Measurements from ENCODE around the gene SETX. TPM values are rescaled to one million over a fixed set of nuclear protein-coding genes. Genes with fewer than 3 reads are reported as not detected.

The SETX gene
- total and polyA plus RNA-seq, 2 donors (not counting 1 experiment from before 2014, with no cell fraction given), result 29.2 to 105 TPM

- no peaks in the 10 kb centered on the region for H3K79me2 ChIP-seq (ENCODE audit: control insufficient read depth, insufficient read depth, low read length)
- TF ChIP-seq CTCF (IDR thresholded peaks at IDR 0.05) (no peak), EZH2 (IDR thresholded peaks at IDR 0.05; ENCODE audit: borderline replicate concordance, insufficient read depth, low read depth, low read length, poor library complexity, severe bottlenecking) (no peak)
These were observed 114.6 kb downstream of the SETX start for GRCh38 chr9:132239999-132240840.

More at GRCh38 chr9:132239999-132240840, 114.6 kb downstream of the SETX start:
- ATAC-seq (ENCODE audit: low read depth), result no peak
- CTCF ChIA-PET, result interaction anchor here (0.7 to 10.9 kb wide), 8 partner anchors 10 to 479 kb away, joined by 3 to 144 read pairs (median 3); partner anchors contain the start of gene NTNG2
- peaks cover 7 to 24% of the 10 kb centered on the region in 2 donors for H3K4me1 ChIP-seq (ENCODE audit: control insufficient read depth in 2 of 2, insufficient read depth in 2 of 2, low read length in 2 of 2)
- peak overlapping the region in 1 of 2 donors; percentile 18 for H3K27ac ChIP-seq (ENCODE audit: low read length in 2 of 2)
- no peaks in the 10 kb centered on the region for H3K36me3 ChIP-seq (replicated peaks in 1 of 2; ENCODE audit: control extremely low read depth in 1 of 2, control insufficient read depth in 1 of 2, extremely low read depth in 1 of 2, insufficient read depth in 2 of 2, low read length in 1 of 2)
- Mint-ChIP-seq H3K4me3 (peak overlapping the region; percentile 97), H3K4me1 (peaks cover 17% of the 10 kb centered on the region), H3K9me3 (ENCODE audit: insufficient read depth) (no peaks in the 10 kb centered on the region), H3K27ac (peak overlapping the region; percentile 97), H3K27me3 (no peaks in the 10 kb centered on the region)
- 64% methylated on average over 20 of the region's 21 CpGs for WGBS (ENCODE audit: insufficient coverage)
- H3K9ac ChIP-seq (ENCODE audit: low read length), result no peak overlapping the region
- POLR2A ChIA-PET, result interaction anchor here (1.4 kb wide), 1 partner anchor 78 kb away, joined by 3 read pairs; the partner anchor contains the start of gene NTNG2
- H3K9me3 ChIP-seq (ENCODE audit: control extremely low read depth in 1 of 3, control insufficient read depth in 2 of 3, insufficient read depth in 1 of 3, low read length in 2 of 3), result no peaks in the 10 kb centered on the region
- peak overlapping the region; percentile 86 for H3K4me2 ChIP-seq (replicated peaks; ENCODE audit: low read depth, low read length, poor library complexity, severe bottlenecking)
- H2AFZ ChIP-seq (ENCODE audit: insufficient read depth, low read depth, low read length, poor library complexity, severe bottlenecking), result peak overlapping the region; percentile 86
- DNase-seq, result no peak
- H3K4me3 ChIP-seq (ENCODE audit: control extremely low read depth in 1 of 5, extremely low read depth in 1 of 5, insufficient read depth in 1 of 5, low read depth in 2 of 5, low read length in 4 of 5), result peak overlapping the region in 4 of 5 experiments; percentile 41 to 82 (median 70)
- intact Hi-C loops (cut with micrococcal nuclease), result loop anchor here (2.0 to 5.0 kb wide), 4 partner anchors 19 to 963 kb away; partner anchors contain the start of gene FAM78A
- H4K20me1 ChIP-seq (ENCODE audit: control insufficient read depth, insufficient read depth, low read length, poor library complexity, severe bottlenecking), result no peaks in the 10 kb centered on the region
- peaks cover 0 to 4% (median under 1%) of the 10 kb centered on the region in 4 experiments for H3K27me3 ChIP-seq (replicated peaks in 1 of 4; ENCODE audit: control extremely low read depth in 1 of 4, control insufficient read depth in 3 of 4, insufficient read depth in 4 of 4, low read length in 3 of 4)

Measured in B cell (primary cell).